HL-60/S4 treated with retinoic acid at 250 ng/mL for 4 days and 3 days (cell line): ENCODE measurements around the gene OR2T27.
"Not testable (repeated sequence)": the region's sequence is repeated elsewhere in the genome, so short reads cannot be mapped to it uniquely, and the experiment has no call there.

Experiments used
- in situ Hi-C: fragments of 300-500 bp; cut with MboI; formaldehyde crosslinking; loops from 2 replicates; pipeline ENCODE4 v1.7.0; 2022; ENCODE audit warnings: low sequenced_read_pairs

The OR2T27 gene

DNA sequence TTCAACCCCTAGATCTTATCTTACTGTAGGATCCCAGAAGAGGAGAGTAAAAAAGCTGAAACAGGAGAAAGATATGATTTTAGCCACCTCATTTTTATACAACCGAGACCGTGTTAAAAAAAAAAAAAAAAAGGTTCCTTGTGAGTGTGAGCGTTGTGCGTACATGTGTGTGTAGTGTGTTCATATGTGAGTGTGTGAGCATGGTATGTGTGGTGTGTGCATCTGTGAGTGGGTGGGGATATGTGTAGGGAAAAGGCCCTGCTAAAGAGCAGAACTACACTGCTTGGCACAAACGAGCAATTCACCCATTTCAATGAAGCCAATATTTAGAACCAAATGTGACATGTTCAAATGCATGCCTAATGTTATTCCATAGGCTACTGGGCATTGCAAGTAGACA, 13.7 kb downstream of the OR2T27 start:
- in situ Hi-C loops = not testable (repeated sequence)

DNA sequence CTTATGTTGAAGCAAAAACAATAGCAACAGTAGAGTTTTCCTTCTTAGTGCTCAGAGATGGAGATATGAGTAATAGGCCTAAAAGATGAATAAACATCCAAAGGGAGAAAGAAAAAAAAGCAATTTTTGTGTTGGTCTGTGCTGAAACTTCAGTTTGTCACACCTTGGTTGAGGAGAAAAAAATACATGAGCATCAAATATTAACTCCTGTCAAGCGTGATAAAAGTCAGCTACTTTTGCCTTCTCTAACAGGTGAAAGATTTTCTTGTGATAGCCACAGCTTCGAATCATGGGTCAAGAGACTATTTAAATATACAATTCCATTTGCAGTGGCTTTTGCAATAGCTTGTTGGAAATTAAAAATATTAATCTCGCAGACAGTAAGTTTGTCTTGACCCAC, 14.4 kb downstream of the OR2T27 start:
- in situ Hi-C loops = not testable (repeated sequence)

DNA sequence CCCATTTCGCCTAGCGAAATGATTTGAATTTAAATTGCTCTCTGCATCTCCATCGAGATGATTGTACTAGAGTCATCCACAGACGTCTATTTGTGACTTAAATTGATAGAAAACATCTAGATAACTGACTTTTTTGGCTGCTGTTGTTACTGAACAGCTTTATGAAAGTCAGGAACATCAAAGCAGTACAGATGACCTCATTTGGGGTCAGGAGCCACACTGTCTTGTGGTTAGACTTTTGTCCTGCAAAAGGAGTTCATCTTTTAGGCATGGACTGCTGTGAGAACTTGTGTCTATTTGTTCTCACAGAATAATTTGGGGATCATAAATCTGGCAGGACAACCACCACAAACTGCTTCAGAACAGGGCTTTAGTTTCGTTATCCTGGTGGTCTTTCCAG, 15.7 kb downstream of the OR2T27 start:
- in situ Hi-C loops = not testable (repeated sequence)

DNA sequence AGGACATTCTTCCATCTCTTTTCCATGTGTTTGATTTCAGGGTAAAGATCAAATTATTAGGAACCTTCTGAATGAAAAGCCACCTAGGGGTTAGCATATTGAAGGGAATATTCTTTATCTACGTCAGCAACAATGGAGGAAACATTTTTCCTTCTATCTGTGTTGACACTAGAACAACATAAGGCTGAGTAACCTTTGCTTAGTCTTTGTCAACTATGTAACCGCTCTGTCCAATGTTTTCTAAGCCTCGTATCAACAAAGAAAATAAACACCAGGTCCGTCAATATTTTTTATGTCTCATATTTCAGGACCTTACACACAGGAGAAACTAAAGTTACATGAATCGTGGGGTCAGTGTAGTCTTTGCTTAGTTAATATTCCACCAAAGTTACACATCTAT, 18.7 kb downstream of the OR2T27 start:
- in situ Hi-C loops = not testable (repeated sequence)

DNA sequence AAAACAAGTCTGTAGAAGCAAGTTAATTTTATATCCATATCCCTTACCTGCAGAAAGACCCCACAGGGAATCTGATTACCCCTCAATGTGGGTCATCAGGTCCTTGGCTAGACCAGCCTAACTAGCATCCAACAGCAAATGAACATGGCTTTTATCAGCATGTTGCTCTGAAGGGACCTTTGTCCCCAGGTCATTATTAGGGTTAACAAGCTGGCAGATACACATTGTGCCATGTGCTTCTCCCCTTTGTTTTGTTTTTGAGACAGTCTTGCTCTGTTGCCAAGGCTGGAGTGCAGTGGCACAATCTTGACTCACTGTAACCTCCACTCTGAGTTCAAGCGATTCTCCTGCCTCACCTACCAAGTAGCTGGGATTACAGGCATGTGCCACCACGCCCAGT, 20.3 kb downstream of the OR2T27 start, which contains the start of gene OR2T11:
Gene OR2T11 (minus strand): TSS at position 101 of the 400 bp plus-strand sequence. CDS start 7,963 bp downstream, outside the sequence.
- in situ Hi-C loops = not testable (repeated sequence)

DNA sequence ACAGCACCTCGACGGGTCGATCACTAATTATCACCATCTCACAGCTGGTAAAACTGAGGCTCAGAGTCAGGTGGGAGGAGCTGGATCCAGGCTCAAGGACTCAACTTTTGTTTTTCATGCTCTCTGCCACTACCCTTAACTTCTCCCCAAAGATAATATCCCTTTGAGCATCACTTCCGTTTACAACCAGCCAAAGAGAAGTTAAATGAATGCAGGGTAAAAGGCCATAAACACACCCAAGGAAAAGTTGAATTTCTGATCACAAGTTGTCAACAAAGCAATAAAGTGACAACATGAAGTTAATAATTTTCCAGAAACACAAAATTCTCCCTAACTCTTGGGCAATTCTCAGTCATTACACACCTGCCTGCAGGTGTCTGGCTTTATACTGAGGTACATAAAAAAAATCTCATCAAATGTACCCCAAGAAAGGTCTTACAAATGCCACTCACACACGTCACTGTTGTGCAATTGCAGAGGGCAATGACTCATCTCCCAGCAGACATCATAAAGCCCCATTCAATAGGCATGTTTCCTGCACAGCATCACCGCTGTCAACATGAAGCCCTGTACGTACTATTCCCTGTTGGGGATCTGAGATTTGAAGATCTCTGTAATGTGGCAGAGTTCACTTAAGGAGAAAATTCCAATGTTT, 23.8 kb downstream of the OR2T27 start:
- in situ Hi-C loops = no loop called here

DNA sequence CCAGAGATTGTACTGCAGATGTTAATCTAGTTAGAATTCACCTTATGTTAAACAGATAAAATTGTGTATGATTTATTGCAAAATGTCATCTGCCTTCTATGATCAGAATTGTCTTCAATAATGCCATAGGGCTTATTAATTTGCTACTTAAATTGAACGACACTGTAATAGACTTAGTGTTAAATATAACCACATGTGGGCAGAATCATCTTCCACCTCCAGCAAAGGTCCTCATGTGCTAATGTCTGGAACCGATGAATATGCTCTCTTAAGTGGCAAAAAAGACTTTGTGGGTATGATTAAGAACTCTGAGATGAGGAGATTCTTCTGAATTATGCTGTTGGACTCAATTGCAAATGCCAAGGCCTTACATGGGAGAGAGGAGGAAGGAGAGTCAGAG, 24.8 kb downstream of the OR2T27 start:
- in situ Hi-C loops = no loop called here

DNA sequence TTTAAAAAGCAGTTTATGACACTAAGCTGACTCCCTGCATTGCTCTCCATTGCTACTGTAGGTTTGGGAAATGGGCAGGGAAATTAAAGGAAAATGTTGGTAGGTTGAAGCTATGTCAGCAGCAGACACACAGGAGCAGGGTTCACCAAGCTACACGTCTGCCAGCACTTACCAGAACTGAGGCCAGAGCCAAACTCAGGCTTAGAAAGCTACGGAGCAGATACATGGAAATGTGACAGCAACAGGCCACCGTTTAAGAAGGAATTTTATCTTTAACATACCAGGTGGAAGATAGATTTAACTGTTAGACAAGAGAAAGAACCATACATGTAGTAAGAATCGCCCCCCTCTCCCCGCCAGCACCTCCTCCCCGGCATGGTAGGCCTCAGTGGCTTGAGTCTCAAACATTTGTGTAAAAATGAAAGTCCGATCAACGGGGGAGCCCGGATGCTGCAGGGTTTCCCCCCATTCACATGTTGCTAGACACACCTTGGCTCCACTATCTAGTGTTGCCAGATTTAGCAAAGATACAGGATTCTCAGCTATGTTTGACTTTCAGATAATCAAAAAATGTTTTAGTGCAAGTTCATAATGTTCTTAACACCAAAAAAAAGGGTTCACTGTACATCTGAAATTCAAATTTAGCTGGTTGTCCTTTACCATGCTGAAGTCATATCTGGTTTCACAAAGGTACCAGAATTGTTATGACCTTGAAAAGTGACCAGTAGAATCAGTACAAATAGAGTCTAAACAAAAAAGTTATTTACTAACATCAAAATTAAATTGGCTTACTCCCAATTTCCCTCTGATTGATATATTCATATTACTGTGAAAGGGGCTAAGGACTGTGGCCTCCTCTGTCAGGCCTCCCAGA, 27.1 kb downstream of the OR2T27 start:
- in situ Hi-C loops = no loop called here

DNA sequence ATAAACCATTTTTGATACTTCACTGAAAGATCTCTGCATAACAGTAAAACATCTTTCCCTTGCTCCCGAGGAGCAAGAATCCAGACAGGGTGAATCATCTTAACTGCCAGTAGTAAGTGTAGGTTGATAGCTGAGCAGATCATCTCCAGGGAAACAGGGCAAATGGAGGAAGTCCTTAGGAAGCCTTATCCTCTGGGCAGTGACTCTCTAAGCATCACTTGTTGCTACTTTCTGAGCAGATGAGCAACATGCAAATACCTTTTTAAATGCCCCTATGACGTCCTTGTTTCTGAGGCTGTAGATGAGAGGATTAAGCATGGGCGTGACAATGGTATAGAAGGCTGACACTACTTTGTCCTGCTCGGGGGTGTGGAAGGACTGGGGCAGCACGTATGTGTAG, 29.4 kb downstream of the OR2T27 start:
- in situ Hi-C loops = no loop called here

DNA sequence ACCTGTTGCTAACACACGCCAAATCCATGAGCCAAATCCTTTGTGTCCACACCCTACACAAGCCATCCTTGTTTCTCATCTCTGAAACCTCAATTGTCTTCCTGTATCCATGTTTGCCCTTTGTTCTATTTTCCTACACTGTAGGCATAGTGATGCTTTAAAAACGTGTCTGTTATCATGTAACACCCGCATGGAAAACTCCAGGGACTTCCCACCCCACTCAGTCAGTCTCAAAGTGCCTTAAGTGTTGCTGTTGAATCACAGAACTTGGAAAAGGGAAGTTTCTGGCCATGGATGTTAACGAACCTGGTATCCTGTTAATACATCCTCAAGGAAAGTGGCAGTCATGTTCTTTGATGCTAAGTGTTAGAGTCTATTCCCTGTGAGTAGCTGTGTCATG, 30.2 kb downstream of the OR2T27 start:
- in situ Hi-C loops = no loop called here

DNA sequence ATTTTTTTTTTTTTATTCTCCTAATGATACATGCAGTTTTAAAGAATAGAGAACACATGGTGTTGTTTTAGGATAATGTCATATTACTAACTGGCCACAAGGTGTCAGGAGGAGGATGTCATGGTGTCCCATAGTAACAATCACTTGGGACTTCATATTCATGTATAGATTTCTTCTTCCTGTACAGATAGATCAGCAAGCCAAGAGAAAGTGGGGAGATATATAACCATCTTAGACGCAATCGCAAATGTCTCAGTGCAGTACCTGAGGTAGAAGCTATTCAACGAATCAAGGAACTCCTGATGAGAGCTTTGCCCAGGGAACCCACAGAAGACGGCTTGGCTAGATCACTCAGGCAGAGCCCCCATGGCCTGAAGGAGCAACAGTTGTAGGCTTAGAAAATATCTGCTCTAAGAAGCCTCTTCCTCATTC, 32.7 kb downstream of the OR2T27 start:
- in situ Hi-C loops = no loop called here

DNA sequence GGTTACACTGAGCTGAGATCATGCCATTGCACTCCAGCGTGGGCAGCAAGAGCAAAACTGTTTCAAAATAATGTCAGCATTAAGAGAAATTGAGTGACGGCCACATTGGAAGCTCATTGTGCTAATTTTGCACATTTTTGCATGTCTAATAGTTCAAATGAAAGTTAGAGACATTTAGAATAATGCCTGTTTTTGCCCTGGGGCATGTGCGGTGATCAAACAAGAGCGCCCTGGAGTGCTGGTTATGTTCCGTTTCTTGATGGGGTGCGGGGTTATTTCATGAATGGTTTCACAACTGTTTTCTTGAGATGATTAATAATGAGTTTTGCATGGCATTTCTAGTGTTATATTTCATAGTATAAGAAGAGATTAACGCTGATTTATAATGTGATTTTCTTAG, 33.6 kb downstream of the OR2T27 start:
- in situ Hi-C loops = no loop called here

DNA sequence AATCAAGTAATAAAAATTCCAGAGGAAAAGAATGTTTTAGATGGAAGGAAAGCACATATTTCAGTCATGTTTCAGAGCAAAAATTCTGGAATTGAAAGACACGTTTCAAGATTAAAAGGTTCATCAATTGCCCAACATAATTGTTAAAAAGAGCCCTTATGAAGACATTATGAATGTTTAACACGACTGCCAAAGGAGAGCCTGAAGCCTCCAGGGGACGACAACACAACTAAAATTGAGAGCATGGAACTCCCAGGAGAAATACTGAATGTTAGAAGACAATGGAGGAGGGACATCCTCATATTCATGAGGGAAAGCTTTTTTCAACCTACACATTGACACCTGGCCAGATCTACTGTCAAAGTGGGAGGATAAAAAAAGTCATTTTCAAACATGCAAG, 36.5 kb downstream of the OR2T27 start:
- in situ Hi-C loops = no loop called here

DNA sequence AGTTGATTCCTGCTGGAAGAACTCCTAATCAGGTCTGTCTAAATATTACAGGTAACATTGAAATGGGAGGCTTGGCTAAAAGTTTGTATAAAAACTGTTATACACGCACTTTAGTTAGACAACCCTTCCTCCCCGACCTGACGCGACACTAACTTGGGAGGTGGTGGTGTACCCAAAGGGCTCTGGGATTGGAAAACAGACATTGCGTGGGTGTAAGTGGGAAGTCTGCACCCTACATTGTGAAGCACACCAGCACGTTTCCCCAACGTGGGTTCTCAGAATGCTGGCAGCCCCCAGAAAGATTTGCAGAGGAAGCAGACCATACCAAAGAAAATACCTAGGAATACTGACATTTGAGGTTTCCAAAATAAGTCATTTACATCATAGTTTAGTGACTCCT, 37.2 kb downstream of the OR2T27 start:
- in situ Hi-C loops = no loop called here

DNA sequence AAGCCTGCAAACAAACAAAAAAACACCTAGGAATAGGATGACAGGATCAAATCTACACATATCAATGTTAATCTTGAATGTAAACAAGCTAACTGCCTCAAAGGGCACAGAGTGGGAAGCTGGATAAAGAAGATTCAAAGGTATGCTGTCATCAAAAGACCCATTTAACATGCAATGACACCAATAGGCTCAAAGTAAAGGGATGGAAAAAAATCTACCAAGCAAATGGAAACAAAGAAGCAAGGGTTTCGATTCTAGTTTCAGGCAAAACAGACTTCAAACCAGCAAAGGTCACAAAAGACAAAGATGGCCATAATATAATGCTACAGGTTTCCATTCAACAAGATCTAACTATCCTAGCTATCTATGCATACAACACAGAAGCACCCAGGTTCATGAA, 41.6 kb downstream of the OR2T27 start:
- in situ Hi-C loops = no loop called here

DNA sequence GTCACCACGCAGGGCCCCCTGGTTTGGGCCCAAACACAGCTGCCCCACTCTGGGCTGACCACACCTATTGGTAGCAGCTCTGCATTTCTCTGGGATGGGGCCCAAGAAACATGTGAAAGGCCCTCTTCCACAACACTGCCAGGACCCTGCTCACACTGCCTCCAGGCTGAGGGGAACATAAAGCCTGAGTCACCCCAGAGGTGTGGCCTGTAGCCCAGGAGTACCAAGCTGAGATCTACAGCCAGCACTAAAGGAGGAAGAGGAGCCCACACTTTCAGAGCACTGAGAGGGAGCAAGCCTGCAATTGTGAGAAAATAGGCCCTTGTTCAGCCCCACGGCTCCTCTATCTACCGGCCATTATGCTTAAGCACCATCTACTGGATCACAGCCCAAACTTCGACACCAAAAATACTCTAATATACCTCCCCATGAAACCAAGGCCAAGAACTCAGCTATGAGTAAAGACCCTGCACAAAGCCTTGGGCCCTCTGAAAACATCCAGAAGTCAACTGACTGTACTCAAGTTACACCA, 43.4 kb downstream of the OR2T27 start:
- in situ Hi-C loops = no loop called here

DNA sequence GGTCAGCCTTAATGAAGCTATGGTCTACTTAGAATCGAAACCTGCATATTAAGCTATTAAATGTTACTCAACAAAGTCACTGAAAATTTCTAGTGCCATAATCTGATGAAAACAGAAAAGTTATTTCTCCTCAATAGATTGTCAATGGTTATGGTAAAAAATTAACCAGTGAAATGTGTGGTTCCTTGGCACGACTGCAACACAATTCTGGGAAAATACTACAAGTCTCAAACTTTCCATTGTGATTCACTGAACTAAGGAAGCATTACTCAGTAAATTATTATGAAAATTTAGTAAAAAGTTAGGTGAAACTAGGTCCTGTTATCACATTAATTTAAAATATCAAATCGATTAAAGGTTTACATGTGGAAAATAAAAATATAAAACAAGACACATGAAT, 45.0 kb downstream of the OR2T27 start:
- in situ Hi-C loops = no loop called here
